KOPT-K1 (cell line): ENCODE results near the gene KRT3.

ENCODE experiments used
- H3K27ac ChIP-seq: fragments of 200-600 bp; sonication (generic); 2 replicates; pipeline ENCODE4 v1.5.1; 2016; ENCODE audit warnings: antibody characterized with exemption, mild to moderate bottlenecking, low read depth, low read length; ENCODE audit not compliant: poor library complexity, severe bottlenecking
- H3K36me3 ChIP-seq: fragments of 200-600 bp; sonication (generic); 2 replicates; pipeline ENCODE4 v1.5.1; 2017; ENCODE audit warnings: antibody characterized with exemption, mild to moderate bottlenecking, low read length, moderate library complexity; ENCODE audit not compliant: insufficient read depth
- H3K9me3 ChIP-seq: fragments of 200-600 bp; sonication (generic); 2 replicates; pipeline ENCODE4 v1.5.1; 2017; ENCODE audit warnings: antibody characterized with exemption, low read length, mild to moderate bottlenecking; ENCODE audit not compliant: insufficient read depth, poor library complexity, severe bottlenecking

KRT3 gene

DNA sequence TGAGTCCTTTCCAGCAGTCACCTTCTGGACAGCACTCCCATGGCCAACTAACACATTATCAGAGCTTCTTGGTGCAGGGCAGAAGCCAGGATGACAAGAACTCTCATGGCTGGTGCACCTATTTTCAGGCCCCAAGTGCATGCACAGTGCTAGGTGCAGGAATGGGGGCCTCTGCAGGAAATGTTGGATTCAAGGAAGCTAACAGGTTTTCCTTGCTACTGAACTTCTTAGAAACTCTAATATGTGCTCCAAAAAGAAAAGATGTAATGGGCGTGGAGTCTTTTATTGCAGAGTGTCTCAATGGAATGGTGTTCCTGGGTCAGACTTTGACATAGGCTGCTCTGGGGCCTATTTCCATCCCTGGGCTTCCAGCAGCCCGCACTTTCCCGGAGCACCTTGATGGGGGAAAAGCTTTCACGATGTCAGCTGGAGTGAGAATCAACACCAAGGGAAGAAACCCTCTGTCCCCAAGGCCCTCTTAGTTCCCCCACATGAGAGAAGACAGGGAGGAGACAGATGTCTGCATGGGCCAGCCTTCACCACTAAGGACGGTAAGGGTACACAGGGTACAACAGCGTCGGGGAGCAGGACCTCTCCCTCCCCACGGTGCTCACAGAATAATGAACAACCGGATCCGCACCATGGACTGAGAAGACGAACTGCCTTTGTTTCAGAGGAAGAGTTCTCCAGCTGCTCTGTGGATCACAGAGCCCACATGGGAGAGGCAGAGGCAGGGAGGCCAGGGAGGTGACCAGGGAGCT lies 6.9 kb downstream of the KRT3 start:
- Histone ChIP-seq H3K27ac (no peak overlapping the region), H3K36me3 (no peaks in the 10 kb centered on the region), H3K9me3 (no peaks in the 10 kb centered on the region)

DNA sequence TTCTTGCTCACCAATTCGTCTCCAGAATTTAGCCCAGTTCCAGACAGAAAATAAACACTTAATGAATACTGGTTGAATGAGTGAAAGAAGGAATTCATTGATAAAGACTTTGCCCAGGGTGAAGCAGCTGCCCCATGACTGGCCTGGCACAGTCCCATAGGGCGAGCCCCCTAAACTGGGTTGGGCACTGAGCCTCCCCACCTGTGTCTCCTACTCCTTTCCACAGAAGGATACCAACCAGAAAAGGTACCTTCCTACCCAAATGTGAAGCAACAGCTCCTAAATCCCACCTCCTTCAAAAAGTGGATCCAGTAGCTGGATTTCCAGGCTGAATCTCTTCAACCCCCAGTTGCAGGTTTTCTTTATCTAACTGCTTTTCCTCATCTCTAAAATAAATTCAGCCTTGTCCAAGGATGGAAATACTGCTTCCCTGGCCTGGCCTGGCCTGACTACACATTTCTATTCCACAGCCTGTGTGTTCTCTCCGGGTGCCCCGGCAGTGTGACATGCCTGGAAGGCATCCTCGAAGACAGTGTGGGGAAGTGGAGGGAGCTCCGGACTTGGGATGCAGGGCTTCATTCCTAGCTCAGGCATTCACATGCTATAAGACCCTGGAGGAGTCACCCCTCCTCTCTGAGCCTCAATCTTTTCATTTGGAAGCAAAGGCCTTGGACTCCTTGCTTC lies 7.6 kb downstream of the KRT3 start:
- Histone ChIP-seq H3K36me3 (no peaks in the 10 kb centered on the region), H3K9me3 (no peaks in the 10 kb centered on the region), H3K27ac (no peak overlapping the region)

DNA sequence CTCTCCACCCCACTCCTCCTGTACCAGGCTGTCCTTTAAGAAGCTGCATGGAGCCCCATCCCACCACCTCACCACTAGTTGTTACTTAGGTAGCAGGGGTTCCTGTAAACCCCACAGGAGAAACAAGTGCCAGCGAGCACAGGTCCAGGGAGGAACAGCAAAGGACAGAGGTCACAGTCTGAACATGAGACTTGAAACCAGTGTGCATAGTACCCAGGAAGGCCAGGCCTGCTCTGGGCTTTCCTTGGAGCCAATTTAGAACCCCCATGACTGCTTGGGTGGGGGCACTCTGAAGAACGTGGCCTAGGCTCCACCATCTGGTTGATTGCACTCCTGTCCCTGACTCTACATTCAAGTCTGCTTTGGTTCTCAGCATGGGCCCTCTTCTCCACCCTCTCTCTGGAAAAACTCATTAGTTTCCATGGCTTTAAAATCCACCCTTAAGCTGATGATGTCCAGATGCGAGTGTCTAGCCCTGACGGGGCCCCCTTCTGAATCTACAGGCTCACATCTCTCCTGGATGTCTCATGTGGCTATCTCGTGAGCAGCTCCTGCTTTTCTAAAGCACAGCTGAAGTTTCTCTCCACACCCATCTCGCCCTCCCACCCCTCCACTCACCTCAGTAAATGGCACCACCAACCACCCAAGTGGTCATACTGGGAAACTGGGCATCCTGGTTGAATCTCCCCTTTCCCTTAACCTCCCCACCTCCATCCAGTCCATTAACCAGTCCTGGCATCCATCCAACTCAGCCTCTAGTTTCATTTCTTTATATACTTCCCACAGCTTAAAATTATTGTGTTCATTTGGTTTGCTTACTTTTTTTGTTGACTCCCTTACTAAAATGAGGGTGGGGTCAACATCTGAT lies 8.4 kb downstream of the KRT3 start:
- H3K9me3 ChIP-seq: no peaks in the 10 kb centered on the region
- no peak overlapping the region for H3K27ac ChIP-seq
- H3K36me3 ChIP-seq: no peaks in the 10 kb centered on the region

DNA sequence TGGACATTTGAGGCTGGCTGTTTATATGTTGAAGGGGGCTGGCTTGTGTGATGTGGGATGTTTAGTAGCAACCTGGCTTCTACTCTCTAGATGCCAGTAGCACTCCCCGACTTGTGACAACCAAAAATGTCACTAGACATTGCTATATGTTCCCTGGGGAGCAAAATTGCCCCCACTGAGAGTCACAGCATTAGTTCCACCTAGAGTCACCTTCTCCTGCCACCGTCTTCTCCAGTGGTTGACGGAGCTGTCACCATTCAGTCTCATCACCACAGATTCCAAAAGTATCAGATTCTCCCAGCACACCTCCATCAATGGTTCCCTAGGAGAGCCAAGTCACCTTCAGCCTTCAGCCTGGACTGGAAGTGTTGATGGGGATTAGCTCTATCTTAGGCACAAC lies 11.0 kb downstream of the KRT3 start:
- H3K9me3 ChIP-seq: no peaks in the 10 kb centered on the region
- H3K27ac ChIP-seq: no peak overlapping the region
- no peaks in the 10 kb centered on the region for H3K36me3 ChIP-seq

DNA sequence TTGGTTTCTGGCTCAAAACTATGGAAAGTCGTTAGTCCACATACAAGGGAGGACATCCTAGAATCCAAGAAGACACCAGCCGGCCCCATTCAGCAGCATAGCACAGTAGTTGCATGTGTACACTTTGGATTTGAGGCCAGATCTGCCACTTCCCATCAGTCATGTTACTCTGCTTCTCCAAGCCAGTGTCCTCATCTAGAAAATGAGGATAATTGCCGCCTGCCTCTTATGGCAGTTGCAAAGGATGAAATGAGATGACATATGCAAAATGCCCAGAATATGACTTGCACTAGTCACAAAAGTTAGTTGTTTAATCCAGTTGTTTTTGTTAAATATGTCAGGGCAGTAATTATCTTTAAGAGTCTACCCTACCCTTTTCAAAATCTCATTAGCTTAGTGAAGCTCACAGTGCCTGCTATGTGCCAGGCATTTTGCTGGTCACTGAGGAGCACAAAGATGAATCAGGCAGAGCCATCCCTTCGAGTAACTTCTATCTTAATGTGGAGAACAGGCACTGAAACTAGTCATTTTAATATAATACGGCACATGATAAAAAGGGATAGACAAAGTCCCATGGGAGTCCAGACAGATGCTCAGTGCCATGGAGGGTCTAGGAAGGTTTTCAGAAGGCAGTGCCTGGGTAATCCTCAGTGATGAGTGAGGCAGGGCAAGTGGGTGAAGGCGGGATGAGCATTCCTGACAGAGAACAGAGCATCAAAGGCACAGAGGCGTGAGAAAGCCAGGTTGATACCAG lies 12.2 kb downstream of the KRT3 start:
- H3K9me3 ChIP-seq: no peaks in the 10 kb centered on the region
- H3K36me3 ChIP-seq: no peaks in the 10 kb centered on the region
- no peak overlapping the region for H3K27ac ChIP-seq

DNA sequence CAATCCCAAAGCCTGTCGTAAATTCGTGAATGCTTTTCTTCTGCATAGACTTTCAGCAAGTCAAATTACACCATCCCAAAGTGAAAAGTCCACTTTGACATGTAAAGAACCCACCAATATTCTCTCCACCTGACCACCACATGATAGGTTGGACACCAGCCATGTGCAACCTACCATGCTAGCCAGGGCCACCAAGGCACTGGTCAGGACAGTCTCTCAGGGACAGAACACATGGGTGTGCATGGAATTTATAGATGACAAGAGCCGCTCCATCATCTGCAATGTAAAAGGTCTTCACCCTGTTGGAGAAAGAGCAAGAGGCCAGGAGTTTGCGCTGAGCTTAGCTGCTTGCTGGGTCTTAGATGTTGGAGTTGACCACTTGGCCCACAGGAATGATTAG lies 13.4 kb downstream of the KRT3 start:
- no peaks in the 10 kb centered on the region for H3K36me3 ChIP-seq
- H3K27ac ChIP-seq: no peak overlapping the region
- no peaks in the 10 kb centered on the region for H3K9me3 ChIP-seq

DNA sequence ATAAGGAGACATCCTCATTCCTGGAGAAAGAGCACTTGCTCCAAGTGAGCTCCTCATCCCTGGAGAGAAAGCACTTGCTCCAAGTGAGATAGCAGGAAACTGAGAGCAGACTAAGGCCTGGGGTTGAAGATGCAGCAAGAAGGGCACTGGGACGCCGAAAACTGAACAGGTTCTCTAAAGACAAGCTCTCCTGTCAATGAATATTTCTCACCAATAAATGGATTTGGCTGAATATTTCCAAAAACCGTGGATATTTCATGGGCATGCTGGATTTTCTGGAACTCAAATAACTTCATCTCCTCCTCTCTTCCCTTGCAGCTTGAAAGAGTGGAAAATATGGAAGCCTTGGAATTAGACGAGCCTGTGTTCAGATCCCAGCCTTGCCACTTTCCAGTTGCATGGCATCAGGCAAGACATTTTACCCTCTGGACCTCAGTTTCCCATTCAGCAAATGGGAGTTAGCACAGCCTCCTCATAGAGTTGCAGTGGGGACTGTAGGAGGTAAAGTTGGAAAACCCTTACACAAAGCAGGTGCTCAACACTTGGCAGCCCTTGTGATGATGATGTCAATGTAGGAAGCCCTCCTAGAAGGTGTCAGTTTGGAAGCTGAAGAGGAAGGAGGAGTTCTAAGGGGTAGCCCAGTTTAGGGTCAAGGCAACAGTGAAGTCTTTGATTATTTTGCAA lies 14.4 kb downstream of the KRT3 start:
- Histone ChIP-seq H3K27ac (no peak overlapping the region), H3K36me3 (no peaks in the 10 kb centered on the region), H3K9me3 (no peaks in the 10 kb centered on the region)

DNA sequence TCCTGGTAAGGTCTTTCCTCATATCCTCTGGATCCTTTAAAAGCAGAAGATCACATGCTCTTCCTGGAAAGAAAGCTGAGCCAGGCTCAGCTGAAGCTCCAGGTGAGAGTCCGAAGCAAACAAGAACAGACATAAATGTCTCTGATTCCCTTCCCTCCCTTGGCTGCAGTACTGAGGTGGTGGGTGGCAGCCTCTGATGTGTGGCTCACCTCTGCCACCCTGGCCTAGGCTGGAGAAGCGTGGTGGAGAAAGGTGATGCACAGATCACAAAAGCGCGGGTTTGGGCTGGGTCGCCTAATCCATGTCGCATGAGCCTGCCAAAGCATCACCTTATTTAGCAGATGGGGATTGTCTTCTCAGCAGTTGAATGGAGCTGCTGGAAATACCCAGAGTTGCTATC lies 16.0 kb downstream of the KRT3 start:
- H3K27ac ChIP-seq: no peak overlapping the region
- H3K36me3 ChIP-seq: no peaks in the 10 kb centered on the region

DNA sequence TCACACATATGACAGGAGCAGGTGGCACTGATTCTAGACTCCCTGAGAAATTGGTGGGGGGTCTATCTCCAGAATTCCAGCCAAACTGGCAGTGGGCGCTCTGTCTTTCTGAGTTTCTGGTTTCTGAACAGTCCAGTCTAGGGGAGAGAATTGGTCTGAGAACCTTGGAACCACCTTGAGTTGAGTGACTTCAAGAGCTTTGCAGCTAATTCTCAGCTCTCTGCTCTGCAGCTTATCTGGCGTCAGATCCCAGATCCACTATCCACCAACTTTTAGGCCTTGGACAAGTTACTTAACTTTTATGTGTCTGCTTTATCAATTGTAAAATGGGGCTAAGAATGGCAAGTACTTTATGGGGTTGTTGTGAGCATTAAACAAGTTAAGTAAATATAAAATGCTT lies 17.1 kb downstream of the KRT3 start:
- no peaks in the 10 kb centered on the region for H3K36me3 ChIP-seq

More for the DNA sequence above, 16.0 kb downstream of the KRT3 start:
- H3K9me3 ChIP-seq: no peaks in the 10 kb centered on the region

DNA sequence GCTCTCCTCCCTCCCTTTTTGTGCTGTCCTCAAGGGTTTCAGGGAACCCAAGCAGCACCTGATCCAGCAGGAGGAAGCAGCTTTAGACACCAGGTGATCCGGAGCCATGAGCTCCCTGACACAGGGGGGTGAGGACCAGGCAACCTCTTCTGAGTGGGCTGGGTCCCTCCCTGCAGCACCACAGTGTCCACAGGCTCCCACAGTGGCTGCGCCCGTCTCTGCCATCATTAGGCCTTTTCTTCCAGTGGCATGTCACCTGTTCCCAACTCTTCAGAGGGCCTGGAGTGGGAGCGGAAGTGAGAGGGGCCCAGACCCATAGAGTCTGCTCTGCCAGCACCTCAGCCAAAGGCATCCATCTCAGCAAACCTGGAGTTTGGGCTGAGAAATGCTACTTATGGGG lies 18.4 kb downstream of the KRT3 start:
- Histone ChIP-seq H3K27ac (no peak overlapping the region), H3K36me3 (no peaks in the 10 kb centered on the region), H3K9me3 (no peaks in the 10 kb centered on the region)

More for the DNA sequence above, 17.1 kb downstream of the KRT3 start:
- H3K9me3 ChIP-seq: no peaks in the 10 kb centered on the region
- H3K27ac ChIP-seq: no peak overlapping the region

DNA sequence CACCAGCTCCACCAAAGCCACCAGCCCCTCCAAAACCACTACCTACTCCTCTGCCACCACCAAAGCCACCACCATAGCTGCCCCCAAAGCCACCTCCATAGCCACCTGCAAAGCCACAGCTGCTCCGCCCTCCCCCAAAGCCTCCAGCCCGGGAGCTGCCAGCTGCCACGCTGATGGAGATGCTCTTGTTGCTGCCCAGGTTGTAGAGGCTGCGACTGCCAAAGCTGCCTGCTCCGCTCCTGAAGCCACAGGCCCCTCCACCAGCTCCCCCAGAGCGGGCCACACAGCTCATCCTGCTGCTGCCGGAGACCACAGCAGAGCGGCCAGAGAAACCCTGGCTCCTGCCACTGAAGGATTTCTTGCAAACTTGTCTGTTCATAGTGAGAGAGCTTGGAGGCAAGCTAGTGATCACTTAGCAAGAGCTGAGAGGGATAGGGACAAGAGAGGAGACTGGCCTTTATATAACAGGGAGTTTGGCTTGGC lies 19.0 kb downstream of the KRT3 start, which contains the start of gene KRT76:
Gene KRT76 (minus strand): TSS at position 433 of the 483 bp plus-strand sequence. CDS start 54 bp downstream, at position 379.
- H3K9me3 ChIP-seq: no peaks in the 10 kb centered on the region
- H3K36me3 ChIP-seq: no peaks in the 10 kb centered on the region

DNA sequence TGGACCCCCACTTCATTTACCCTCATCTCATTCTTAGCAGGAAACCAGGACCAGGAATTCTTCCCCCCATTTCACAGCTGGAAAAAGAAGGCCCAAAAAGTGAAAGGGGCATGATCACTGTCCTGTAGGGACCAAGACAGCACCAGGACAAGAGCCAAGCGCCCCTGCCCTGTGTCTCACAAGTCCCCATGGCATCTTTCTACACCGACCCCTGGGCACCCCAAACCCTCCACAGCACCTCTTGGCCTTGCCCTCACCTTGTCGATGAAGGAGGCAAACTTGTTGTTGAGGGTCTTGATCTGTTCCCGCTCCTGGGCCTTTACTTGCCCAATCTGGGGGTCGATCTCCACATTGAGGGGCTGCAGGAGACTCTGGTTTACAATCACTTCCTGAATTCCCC lies 19.5 kb downstream of the KRT3 start:
- Histone ChIP-seq H3K9me3 (no peaks in the 10 kb centered on the region), H3K36me3 (no peaks in the 10 kb centered on the region), H3K27ac (no peak overlapping the region)

More for the DNA sequence above, 19.0 kb downstream of the KRT3 start, which contains the start of gene KRT76:
- no peak within 1 kb of the TSS for H3K27ac ChIP-seq

DNA sequence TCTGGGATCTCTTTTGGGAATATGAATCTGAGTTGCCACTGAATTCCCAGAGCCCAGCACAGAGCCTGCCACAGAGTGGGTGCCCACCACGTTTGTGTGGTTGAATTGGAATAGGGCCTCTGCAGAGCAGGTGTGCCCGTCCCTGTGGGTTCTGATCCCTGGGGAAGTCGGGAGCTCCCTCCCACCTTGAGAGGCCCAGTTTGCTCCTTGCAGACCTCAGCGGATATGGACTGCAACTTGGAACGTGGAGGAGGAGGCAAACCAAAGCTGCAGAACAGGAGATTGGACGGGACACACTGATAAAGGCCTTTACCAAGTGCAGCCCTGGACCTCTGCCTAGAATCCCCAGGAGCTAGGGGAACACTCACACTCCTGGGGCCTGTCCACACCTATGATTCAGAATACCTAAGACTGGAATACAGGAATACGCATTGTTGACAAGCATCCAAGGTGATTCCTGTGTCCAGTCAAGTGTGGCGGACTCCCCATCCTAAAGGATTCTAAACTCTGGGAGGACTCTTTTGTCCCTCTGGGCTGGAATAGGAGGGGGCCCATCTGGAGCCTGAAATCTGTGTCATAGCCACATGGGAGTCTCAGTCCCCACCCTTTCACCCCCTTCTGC lies 21.2 kb downstream of the KRT3 start:
- H3K9me3 ChIP-seq: no peaks in the 10 kb centered on the region
- no peak overlapping the region for H3K27ac ChIP-seq
- H3K36me3 ChIP-seq: no peaks in the 10 kb centered on the region

DNA sequence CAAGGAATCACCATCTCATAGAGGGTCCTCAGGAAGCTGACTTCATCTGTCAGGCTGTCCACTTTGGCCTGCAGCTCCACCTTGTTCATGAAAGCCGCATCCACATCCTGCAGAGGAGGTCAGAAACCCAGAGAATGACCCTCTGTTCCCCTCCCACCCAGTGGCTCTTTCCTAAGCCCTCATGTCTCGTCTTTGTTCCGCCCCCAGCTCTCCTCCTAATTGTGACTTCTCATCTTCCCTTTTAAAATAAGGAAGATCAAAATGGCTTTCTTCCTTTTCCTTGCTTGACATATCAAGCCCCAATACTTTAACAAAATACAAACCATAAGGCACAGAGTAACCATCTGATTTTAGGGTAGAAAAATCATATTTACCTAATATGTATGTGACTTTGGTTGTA lies 23.1 kb downstream of the KRT3 start:
- H3K27ac ChIP-seq: no peak overlapping the region
- H3K9me3 ChIP-seq: no peaks in the 10 kb centered on the region
- no peaks in the 10 kb centered on the region for H3K36me3 ChIP-seq
